Glomerular visceral epithelial cell (primary cell): Measurements from ENCODE around the gene MSANTD1.

Experiments
- DNase-seq: peaks from one replicate; pipeline ENCODE4 v3.0.0-alpha.2; 2016; ENCODE audit errors: extremely low spot score

The MSANTD1 gene

GRCh38 chr4:3247399-3248177 lies 1.4 kb upstream of the MSANTD1 start:
- no peak for DNase-seq

GRCh38 chr4:3248178-3248480 lies 830 bp upstream of the MSANTD1 start:
- no peak for DNase-seq

GRCh38 chr4:3249711-3250437 lies 915 bp downstream of the MSANTD1 start:
- no peak for DNase-seq

- DNase-seq = no peak
Observed at GRCh38 chr4:3250438-3250955, 1.5 kb downstream of the MSANTD1 start.

- DNase-seq = peak; percentile 54
Observed at GRCh38 chr4:3250956-3251690, 2.2 kb downstream of the MSANTD1 start.

- no peak for DNase-seq
Observed at GRCh38 chr4:3251691-3252479, 2.9 kb downstream of the MSANTD1 start.

- DNase-seq = no peak
Observed at GRCh38 chr4:3252480-3252828, 3.5 kb downstream of the MSANTD1 start.

- DNase-seq = no peak
Observed at GRCh38 chr4:3252831-3253641, 4.1 kb downstream of the MSANTD1 start.

- no peak for DNase-seq
Observed at GRCh38 chr4:3253808-3254207, 4.8 kb downstream of the MSANTD1 start.

GRCh38 chr4:3254302-3255131 lies 5.6 kb downstream of the MSANTD1 start:
- DNase-seq = no peak

GRCh38 chr4:3255611-3256186 lies 6.7 kb downstream of the MSANTD1 start:
- no peak for DNase-seq

GRCh38 chr4:3256230-3257102 lies 7.5 kb downstream of the MSANTD1 start:
- DNase-seq = no peak

- DNase-seq = no peak
Observed at GRCh38 chr4:3257103-3257555, 8.2 kb downstream of the MSANTD1 start.

- peak; percentile 44 for DNase-seq
Observed at GRCh38 chr4:3257556-3258482, 8.9 kb downstream of the MSANTD1 start.

- no peak for DNase-seq
Observed at GRCh38 chr4:3261411-3262207, 12.7 kb downstream of the MSANTD1 start.

GRCh38 chr4:3262208-3263052 lies 13.5 kb downstream of the MSANTD1 start:
- DNase-seq = no peak
